ENCODE data around the gene GJB2.

DNA sequence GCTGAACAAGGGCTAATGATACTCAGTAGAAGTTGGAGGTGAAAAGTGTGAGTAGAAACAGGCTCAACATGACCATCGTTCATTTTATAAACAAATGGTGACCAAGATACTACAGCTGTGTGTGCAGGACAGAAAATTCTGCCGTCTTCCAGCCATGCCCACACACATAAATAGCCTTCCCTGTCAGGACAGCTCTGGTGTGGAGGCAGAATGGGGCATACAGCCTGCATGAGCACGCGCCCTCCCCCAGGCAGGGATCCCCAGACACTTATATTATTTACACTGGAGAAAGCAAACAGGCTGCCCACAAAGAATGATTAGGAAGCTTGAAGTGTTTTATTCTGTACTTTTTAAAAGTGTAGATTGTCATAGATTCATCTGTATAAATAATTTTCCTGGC is 52.3 kb downstream of the GJB2 start:
- TF ChIP-seq POLR2AphosphoS5 (IDR thresholded peaks at IDR 0.05; ENCODE audit: borderline replicate concordance, low read depth, low read length) (no peak), FOXP2 (optimal IDR thresholded peaks at IDR 0.05; ENCODE audit: control extremely low read depth, extremely low read length, insufficient read depth) (no peak)

All from SK-N-MC (cell line).